HG02885 (cell line): ENCODE data around the gene FAM174B.
"Not testable (repeated sequence)": the region's sequence is repeated elsewhere in the genome, so short reads cannot be mapped to it uniquely, and the experiment has no call there.

ENCODE experiments used
- ATAC-seq: cut with Tn5 transposase; IDR thresholded peaks from one replicate; pipeline ENCODE4 v1.9.1; 2021; ENCODE audit warnings: mild to moderate bottlenecking; ENCODE audit not compliant: unreplicated experiment, poor library complexity

FAM174B gene

GRCh38 chr15:92621972-92622533 lies 33.5 kb downstream of the FAM174B start:
- ATAC-seq = no peak

GRCh38 chr15:92620991-92621390 lies 34.6 kb downstream of the FAM174B start:
- no peak for ATAC-seq

- no peak for ATAC-seq
Measured at GRCh38 chr15:92619145-92620101, 36.2 kb downstream of the FAM174B start.

- ATAC-seq = no peak
Measured at GRCh38 chr15:92617549-92618520, 37.7 kb downstream of the FAM174B start.

DNA sequence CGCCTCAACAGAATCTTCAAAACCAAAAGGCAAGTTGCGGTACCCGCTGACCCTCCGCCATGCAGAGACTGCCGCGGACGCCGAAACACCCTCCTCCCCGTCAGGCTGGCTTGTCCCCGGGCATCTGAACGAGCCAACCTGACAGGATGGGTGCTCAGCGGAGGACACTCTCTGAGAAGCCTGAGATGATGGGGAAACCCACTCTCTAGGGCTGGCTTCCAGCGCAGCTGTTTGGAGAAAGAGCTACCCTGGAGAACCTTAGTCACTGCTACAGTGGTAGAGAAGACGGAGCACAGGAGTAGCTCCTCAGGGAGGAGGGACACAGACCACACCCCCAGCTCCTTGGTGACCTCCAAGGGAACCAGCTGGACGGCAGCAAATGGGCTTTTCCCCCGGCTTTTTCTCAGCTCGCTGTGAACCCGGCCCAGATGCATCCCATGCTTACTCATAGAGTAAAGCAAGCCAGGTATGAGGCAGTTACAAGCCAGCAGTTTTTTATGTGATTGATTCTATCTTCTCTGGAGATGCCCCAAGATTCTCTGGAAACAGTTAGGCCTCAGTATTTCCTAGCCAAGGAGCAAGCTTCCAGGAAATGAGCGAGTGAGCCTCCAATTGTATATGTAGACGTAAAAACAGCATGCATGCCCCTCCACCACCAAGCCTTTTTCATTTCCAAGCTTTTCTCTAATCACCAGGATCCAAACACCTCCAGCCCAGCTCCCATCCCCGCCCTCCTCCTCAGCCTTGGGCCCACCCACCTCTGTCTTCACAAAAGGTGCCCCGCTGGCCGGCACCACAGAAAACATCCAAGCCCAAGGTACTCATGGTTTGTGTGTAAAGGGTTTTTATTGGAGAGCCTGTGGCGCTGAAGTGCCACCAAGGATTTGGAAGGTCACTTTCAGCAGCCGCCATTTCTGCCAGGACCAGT lies 38.7 kb downstream of the FAM174B start:
- no peak for ATAC-seq

DNA sequence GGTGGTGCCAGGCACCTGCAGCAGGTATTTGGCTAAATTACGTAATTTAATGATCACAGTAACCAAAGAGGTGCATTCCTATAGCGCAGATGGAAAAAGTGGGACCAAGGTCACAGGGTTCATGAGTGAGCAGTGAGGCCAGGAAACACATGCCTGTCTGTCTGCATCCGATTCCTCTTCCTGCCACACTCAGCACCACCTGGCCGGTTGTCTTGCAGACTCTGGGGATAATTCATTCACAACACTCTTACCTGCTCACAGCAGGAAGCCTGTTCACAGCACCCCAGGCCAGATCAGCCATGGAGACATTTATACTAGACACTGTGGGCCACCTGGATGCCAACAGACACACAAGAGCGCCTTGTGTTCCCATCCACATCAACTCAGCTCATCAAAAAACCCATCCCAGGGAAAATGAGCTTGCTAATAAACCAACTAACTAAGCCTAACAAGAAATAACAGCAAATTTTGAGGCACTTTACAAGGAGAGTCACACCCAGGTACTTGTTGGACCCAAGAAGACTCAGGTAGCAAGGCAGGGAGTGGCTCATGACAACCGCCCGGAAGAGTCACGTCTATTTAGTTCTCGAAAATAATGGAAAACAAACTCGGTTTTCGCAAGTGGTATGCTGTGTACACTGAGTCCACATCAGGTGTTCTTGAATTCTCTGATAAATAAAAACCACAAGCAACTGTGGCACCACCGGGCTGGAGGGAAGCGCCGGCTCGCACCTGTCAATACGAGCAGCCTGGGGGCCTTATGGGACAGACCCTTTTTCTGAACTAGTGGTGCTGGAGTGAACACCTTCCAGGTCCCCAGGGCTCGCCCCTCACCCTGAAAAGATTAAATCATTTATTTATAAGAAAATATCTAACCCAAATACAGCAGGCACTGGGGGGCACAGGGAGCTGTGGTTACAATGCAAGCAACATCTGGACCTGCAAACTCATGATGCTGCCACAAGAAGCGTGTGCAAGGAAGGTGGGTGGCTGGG lies 40.5 kb downstream of the FAM174B start:
- no peak for ATAC-seq

- no peak for ATAC-seq
Measured at GRCh38 chr15:92614301-92614700, 41.3 kb downstream of the FAM174B start.

DNA sequence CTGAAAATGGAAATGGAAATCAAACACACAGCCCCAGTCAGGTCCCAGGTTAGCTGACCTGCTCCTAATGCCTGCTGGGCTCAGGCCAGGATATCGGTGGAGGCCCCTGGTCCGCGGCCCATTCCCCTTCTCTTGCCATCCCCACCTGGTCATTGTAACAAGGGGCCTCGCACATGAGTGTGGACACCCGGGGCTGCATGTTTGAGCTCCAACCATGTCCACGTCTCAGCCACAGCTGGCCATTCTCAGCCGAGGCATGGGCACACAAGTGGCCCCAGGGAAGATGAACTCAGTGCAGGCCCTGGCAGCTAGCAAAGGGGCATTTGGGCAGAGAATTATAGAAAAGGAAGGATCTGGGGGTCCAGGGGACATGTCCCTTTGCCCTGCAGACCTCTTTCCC lies 41.7 kb downstream of the FAM174B start:
- ATAC-seq = no peak

GRCh38 chr15:92612891-92613290 lies 42.7 kb downstream of the FAM174B start:
- no peak for ATAC-seq

DNA sequence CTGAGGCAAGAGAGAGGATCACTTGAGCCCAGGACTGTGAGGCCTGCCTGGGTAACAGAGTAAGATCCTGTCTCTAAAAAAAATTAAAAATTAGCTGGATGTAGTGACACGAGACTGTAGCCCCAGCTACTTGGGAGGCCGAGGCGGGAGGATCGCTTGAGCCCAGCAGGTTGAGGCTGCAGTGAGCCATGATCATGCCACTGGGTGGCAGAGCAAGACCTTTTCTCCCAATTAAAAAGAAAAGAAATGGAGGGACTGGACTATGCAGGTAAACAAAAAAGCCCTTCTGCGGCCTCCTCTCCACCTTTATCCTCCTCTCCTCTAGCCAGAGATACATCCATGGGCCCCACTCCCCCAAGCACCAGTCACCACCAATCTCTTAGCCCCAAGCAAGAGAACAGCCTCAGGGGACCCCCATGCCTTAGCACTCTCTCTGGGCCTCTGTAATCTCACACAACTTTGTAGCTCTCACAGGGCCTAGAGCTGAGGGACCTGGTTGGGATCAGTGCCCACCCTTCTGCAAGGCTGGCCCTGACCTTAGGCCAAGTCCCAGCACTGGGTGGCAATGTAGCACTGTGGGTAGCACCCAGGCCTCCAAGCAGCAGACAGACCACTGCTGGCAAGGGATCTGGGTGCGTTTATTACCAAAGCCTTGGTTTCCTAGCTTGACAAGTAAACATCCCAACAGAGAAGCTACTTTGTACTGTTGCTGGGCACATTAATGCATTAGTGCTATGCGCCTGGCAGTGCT lies 43.4 kb downstream of the FAM174B start:
- ATAC-seq = no peak

- no peak for ATAC-seq
Measured at GRCh38 chr15:92611150-92611549, 44.4 kb downstream of the FAM174B start.

GRCh38 chr15:92610101-92610520 lies 45.5 kb downstream of the FAM174B start:
- no peak for ATAC-seq

GRCh38 chr15:92608866-92609700 lies 46.5 kb downstream of the FAM174B start:
- no peak for ATAC-seq

- ATAC-seq = not testable (repeated sequence)
Measured at GRCh38 chr15:92606836-92607150, 48.8 kb downstream of the FAM174B start.

GRCh38 chr15:92606126-92606835 lies 49.3 kb downstream of the FAM174B start:
- ATAC-seq = no peak

- no peak for ATAC-seq
Measured at GRCh38 chr15:92605225-92605944, 50.2 kb downstream of the FAM174B start.
